Panc1 (cell line): Measurements from ENCODE around the gene MPPED2. TPM values are rescaled to one million over a fixed set of nuclear protein-coding genes. Genes with fewer than 3 reads are reported as not detected.

Source experiments
- ATAC-seq: fragments of 200-7000 bp; cut with Tn5 transposase; 2 replicates; pipeline ENCODE4 v1.9.1; 2020; ENCODE audit warnings: mild to moderate bottlenecking, moderate library complexity
- BruUV-seq: library from RNA; stranded (reverse); fragments of 400-500 nt; replicated peaks from 2 replicates; lab custom pipeline; 2021; lab: Mats Ljungman, UMichigan
- CTCF ChIA-PET: fragments of 300-600 bp; sonication (Branson Sonifier 250); formaldehyde crosslinking; loops from one replicate; lab custom pipeline; 2022; ENCODE audit warnings: antibody characterized with exemption; lab: Charles Lee
- POLR2A ChIA-PET: fragments of 300-600 bp; sonication (Branson Sonifier 250); formaldehyde crosslinking; loops from one replicate; lab custom pipeline; 2022; ENCODE audit warnings: antibody characterized with exemption; lab: Charles Lee
- DNase-seq: peaks from one replicate; pipeline ENCODE4 v3.0.0-alpha.2; 2010; ENCODE audit warnings: low read depth, low spot score
- H3K27ac ChIP-seq: 2 replicates; pipeline ENCODE4 v1.5.1; 2011; ENCODE audit warnings: mild to moderate bottlenecking, low read length, inconsistent platforms
- H3K27me3 ChIP-seq: fragments of 200-500 bp; sonication (Bioruptor generic); 2 replicates; pipeline ENCODE4 v1.6.0; 2014; ENCODE audit warnings: low read length, inconsistent platforms; ENCODE audit not compliant: control insufficient read depth, insufficient read depth
- H3K36me3 ChIP-seq: fragments of 200-500 bp; sonication (Bioruptor generic); 2 replicates; pipeline ENCODE4 v1.5.1; 2014; ENCODE audit warnings: inconsistent platforms, mild to moderate bottlenecking, low read length, moderate library complexity; ENCODE audit not compliant: control insufficient read depth, insufficient read depth
- H3K4me1 ChIP-seq: 2 replicates; pipeline ENCODE4 v1.5.1; 2011; ENCODE audit warnings: inconsistent platforms, mild to moderate bottlenecking, low read length, moderate library complexity; ENCODE audit not compliant: control insufficient read depth, insufficient read depth
- H3K4me3 ChIP-seq, 2 experiments: 2 replicates each; pipeline ENCODE4 v1.5.1; 2011 to 2012; ENCODE audit warnings: low read depth in 2 of 2, low read length in 2 of 2, mild to moderate bottlenecking in 2 of 2, inconsistent platforms in 1 of 2, moderate library complexity in 1 of 2
- H3K9me3 ChIP-seq: fragments of 200-500 bp; sonication (Bioruptor generic); 2 replicates; pipeline ENCODE4 v1.5.1; 2014; ENCODE audit warnings: low read depth, mild to moderate bottlenecking, inconsistent platforms, low read length, moderate library complexity; ENCODE audit not compliant: control insufficient read depth, insufficient read depth
- POLR2AphosphoS5 ChIP-seq: IDR thresholded peaks from 2 replicates; pipeline ENCODE4 v1.6.1; 2012; ENCODE audit warnings: mild to moderate bottlenecking, low read depth, low read length, moderate library complexity
- SIN3A ChIP-seq: IDR thresholded peaks from 2 replicates; pipeline ENCODE4 v1.6.1; 2012; ENCODE audit warnings: low read depth, mild to moderate bottlenecking, low read length, moderate library complexity, borderline replicate concordance; ENCODE audit not compliant: insufficient read depth
- TCF7L2 ChIP-seq: IDR thresholded peaks from 2 replicates; pipeline ENCODE4 v1.6.1; 2011; ENCODE audit warnings: mild to moderate bottlenecking, low read depth, low read length, inconsistent platforms
- in situ Hi-C: cut with HindIII; loops from 2 replicates; pipeline ENCODE4 v1.10.0; 2016; ENCODE audit warnings: low sequenced_read_pairs, low pct_unique_long_range_greater_than_20kb
- intact Hi-C: fragments of 100-400 bp; cut with micrococcal nuclease; formaldehyde crosslinking; loops from one replicate; pipeline ENCODE4 v1.10.0; 2022; ENCODE audit not compliant: unreplicated experiment
- total RNA-seq: library from RNA; stranded (reverse); gene quantifications from one replicate; pipeline ENCODE4 v1.2.1, GENCODE V29; 2021; ENCODE audit not compliant: unreplicated experiment
- TF ChIP-seq, protein P1 (sequence below), 2 experiments: IDR thresholded peaks; 2 replicates each; pipeline ENCODE4 v1.6.1; 2011 to 2012; ENCODE audit warnings: low read depth in 2 of 2, control low read depth in 1 of 2, low read length in 1 of 2, mild to moderate bottlenecking in 1 of 2, moderate library complexity in 1 of 2; ENCODE audit not compliant: insufficient read depth in 1 of 2
- TF ChIP-seq, protein P2 (sequence below): fragments of 450-650 bp; IDR thresholded peaks from 2 replicates; pipeline ENCODE4 v1.5.1; 2017; ENCODE audit warnings: mild to moderate bottlenecking

MPPED2 gene
- total RNA-seq, 1 experiment from 2014 or later: not detected

DNA sequence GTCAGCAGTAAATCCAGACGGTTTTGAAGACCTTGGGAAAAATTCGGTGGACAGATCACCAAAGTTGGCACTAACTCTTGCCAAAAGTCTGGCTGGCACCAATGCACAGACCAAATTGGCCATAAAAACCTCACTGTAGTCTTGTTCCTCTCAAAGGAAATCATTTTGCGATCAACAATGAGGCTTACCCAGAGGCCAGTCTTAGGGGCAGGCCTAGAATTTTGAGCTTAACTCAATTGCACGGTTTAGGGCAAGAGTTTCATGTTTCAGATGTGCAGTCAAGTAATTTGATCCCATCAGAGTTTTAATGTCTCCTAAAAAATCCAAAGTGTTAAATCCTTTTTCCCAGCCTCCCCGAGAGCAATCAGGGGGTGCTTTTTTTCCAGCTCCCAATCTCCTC lies 19.0 kb downstream of the MPPED2 start:
- Histone ChIP-seq H3K9me3 (no peaks in the 10 kb centered on the region), H3K4me1 (no peaks in the 10 kb centered on the region), H3K36me3 (no peaks in the 10 kb centered on the region), H3K27ac (no peak overlapping the region), H3K4me3 (no peak overlapping the region), H3K27me3 (no peaks in the 10 kb centered on the region; the same call in 1 of the 2 replicates)
- ATAC-seq (no peak), DNase-seq (no peak)
- TF ChIP-seq, protein P1, sequence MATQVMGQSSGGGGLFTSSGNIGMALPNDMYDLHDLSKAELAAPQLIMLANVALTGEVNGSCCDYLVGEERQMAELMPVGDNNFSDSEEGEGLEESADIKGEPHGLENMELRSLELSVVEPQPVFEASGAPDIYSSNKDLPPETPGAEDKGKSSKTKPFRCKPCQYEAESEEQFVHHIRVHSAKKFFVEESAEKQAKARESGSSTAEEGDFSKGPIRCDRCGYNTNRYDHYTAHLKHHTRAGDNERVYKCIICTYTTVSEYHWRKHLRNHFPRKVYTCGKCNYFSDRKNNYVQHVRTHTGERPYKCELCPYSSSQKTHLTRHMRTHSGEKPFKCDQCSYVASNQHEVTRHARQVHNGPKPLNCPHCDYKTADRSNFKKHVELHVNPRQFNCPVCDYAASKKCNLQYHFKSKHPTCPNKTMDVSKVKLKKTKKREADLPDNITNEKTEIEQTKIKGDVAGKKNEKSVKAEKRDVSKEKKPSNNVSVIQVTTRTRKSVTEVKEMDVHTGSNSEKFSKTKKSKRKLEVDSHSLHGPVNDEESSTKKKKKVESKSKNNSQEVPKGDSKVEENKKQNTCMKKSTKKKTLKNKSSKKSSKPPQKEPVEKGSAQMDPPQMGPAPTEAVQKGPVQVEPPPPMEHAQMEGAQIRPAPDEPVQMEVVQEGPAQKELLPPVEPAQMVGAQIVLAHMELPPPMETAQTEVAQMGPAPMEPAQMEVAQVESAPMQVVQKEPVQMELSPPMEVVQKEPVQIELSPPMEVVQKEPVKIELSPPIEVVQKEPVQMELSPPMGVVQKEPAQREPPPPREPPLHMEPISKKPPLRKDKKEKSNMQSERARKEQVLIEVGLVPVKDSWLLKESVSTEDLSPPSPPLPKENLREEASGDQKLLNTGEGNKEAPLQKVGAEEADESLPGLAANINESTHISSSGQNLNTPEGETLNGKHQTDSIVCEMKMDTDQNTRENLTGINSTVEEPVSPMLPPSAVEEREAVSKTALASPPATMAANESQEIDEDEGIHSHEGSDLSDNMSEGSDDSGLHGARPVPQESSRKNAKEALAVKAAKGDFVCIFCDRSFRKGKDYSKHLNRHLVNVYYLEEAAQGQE (IDR thresholded peaks at IDR 0.05; ENCODE audit: insufficient read depth in 1 of 2, low read depth in 2 of 2, low read length in 1 of 2): no peak
- TF ChIP-seq TCF7L2 (no peak), SIN3A (no peak), POLR2AphosphoS5 (no peak)
- TF ChIP-seq, protein P2, sequence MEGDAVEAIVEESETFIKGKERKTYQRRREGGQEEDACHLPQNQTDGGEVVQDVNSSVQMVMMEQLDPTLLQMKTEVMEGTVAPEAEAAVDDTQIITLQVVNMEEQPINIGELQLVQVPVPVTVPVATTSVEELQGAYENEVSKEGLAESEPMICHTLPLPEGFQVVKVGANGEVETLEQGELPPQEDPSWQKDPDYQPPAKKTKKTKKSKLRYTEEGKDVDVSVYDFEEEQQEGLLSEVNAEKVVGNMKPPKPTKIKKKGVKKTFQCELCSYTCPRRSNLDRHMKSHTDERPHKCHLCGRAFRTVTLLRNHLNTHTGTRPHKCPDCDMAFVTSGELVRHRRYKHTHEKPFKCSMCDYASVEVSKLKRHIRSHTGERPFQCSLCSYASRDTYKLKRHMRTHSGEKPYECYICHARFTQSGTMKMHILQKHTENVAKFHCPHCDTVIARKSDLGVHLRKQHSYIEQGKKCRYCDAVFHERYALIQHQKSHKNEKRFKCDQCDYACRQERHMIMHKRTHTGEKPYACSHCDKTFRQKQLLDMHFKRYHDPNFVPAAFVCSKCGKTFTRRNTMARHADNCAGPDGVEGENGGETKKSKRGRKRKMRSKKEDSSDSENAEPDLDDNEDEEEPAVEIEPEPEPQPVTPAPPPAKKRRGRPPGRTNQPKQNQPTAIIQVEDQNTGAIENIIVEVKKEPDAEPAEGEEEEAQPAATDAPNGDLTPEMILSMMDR: no peak
- no TSS peak for BruUV-seq
- in situ Hi-C loops (no loop called here), intact Hi-C loops (no loop called here)
- CTCF ChIA-PET: no interaction called here
- POLR2A ChIA-PET: no interaction called here

DNA sequence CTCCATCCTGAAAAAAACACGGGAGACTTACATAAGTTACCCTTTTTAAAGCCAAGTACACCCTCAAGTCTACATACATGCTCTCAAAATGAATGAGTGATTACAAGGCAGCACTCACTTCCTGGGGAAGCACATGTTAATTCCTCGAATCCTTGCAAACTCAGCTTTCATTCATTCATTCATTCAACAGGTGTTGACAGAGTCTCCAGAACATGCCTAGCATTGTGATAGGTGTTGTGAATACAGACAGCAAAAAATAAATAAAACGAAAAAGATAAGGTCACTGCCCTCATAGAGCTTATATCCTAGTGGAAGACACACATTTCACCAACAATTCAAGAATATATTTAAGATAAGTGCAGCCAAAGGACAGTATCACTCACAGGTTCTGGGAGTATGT lies 19.7 kb downstream of the MPPED2 start:
- Histone ChIP-seq H3K36me3 (no peaks in the 10 kb centered on the region), H3K4me3 (no peak overlapping the region), H3K9me3 (no peaks in the 10 kb centered on the region), H3K27me3 (no peaks in the 10 kb centered on the region; the same call in 1 of the 2 replicates), H3K4me1 (no peaks in the 10 kb centered on the region), H3K27ac (no peak overlapping the region)
- POLR2A ChIA-PET: interaction anchor here (0.7 kb wide), 1 partner anchor 30 kb away, joined by 4 read pairs; no protein-coding TSS in a partner anchor
- TF ChIP-seq POLR2AphosphoS5: no peak
- TF ChIP-seq, protein P2: no peak
- TF ChIP-seq SIN3A: no peak
- no peak for TF ChIP-seq TCF7L2
- intact Hi-C loops: no loop called here
- CTCF ChIA-PET: no interaction called here
- DNase-seq (no peak), ATAC-seq (no peak)
- in situ Hi-C loops: no loop called here
- BruUV-seq: no TSS peak
